Left ventricle myocardium superior (tissue), 1 donor: Measurements from ENCODE around the gene PML. TPM values are rescaled to one million over a fixed set of nuclear protein-coding genes. Genes with fewer than 3 reads are reported as not detected.
"Not testable (repeated sequence)": the region's sequence is repeated elsewhere in the genome, so short reads cannot be mapped to it uniquely, and the experiment has no call there.

Experiments used
- ATAC-seq: fragments of 200-7000 bp; cut with Tn5 transposase; one replicate; pipeline ENCODE4 v1.9.1; 2020; ENCODE audit warnings: mild to moderate bottlenecking, moderate library complexity
- DNase-seq: peaks from one replicate; pipeline ENCODE4 v3.0.0-alpha.2; 2020
- intact Hi-C: fragments of 100-400 bp; cut with micrococcal nuclease; formaldehyde crosslinking; loops from one replicate; pipeline ENCODE4 v1.11.0; 2022
- total RNA-seq: library from RNA; stranded (reverse); fragmentation: NEBNext Ultra II Directional; extraction: Animal tissue kit (Norgen Biotek cat#: 25700); gene quantifications from one replicate; pipeline ENCODE4 v1.2.1, GENCODE V29; 2021
- donor health status: DM: no; HTN: yes; CAD: no; lungs with severe emphysema.

Gene PML
- total RNA-seq, 1 donor from 2014 or later, result 20.8 TPM

GRCh38 chr15:74045184-74045583, 50.7 kb downstream of the PML start:
- intact Hi-C loops, result no loop called here
- ATAC-seq (no peak), DNase-seq (no peak)

GRCh38 chr15:74045636-74046274, 51.2 kb downstream of the PML start:
- no peak for ATAC-seq
- no peak for DNase-seq
- intact Hi-C loops, result no loop called here

- intact Hi-C loops, result no loop called here
- ATAC-seq (no peak), DNase-seq (no peak)
Observed at GRCh38 chr15:74046275-74046674, 51.8 kb downstream of the PML start.

- no peak for ATAC-seq
- no peak for DNase-seq
- intact Hi-C loops, result no loop called here
Observed at GRCh38 chr15:74050127-74050526, 55.6 kb downstream of the PML start.

GRCh38 chr15:74050556-74051234, 56.2 kb downstream of the PML start:
- intact Hi-C loops, result no loop called here
- ATAC-seq (peak; percentile 44), DNase-seq (no peak)

GRCh38 chr15:74052271-74053260, 58.0 kb downstream of the PML start:
- intact Hi-C loops, ATAC-seq, DNase-seq: not testable (repeated sequence)

GRCh38 chr15:74053517-74053916, 59.0 kb downstream of the PML start:
- ATAC-seq, result no peak
- intact Hi-C loops, result no loop called here
- DNase-seq, result no peak

GRCh38 chr15:74053941-74054529, 59.5 kb downstream of the PML start:
- intact Hi-C loops, result no loop called here
- peak; percentile 80 for ATAC-seq
- peak; percentile 82 for DNase-seq

GRCh38 chr15:74055804-74056203, 61.3 kb downstream of the PML start:
- ATAC-seq, result no peak
- intact Hi-C loops, result no loop called here
- DNase-seq, result no peak

- DNase-seq, ATAC-seq, intact Hi-C loops: not testable (repeated sequence)
Observed at GRCh38 chr15:74056330-74056729, 61.8 kb downstream of the PML start.

- ATAC-seq, DNase-seq, intact Hi-C loops: not testable (repeated sequence)
Observed at GRCh38 chr15:74059050-74059833, 64.7 kb downstream of the PML start.

- intact Hi-C loops, result no loop called here
- no peak for ATAC-seq
Observed at GRCh38 chr15:74060251-74060650, 65.7 kb downstream of the PML start.

GRCh38 chr15:74062236-74062635, 67.7 kb downstream of the PML start:
- ATAC-seq (no peak), DNase-seq (no peak)
- intact Hi-C loops, result no loop called here

More at GRCh38 chr15:74060251-74060650, 65.7 kb downstream of the PML start:
- DNase-seq, result no peak

GRCh38 chr15:74062671-74063070, 68.2 kb downstream of the PML start:
- no peak for ATAC-seq
- intact Hi-C loops, result no loop called here
- no peak for DNase-seq

GRCh38 chr15:74063425-74064146, 69.1 kb downstream of the PML start:
- DNase-seq, intact Hi-C loops, ATAC-seq: not testable (repeated sequence)

- DNase-seq, result peak; percentile 8
- ATAC-seq, intact Hi-C loops: not testable (repeated sequence)
Observed at GRCh38 chr15:74064183-74064582, 69.7 kb downstream of the PML start.

- DNase-seq, ATAC-seq, intact Hi-C loops: not testable (repeated sequence)
Observed at GRCh38 chr15:74064822-74065221, 70.3 kb downstream of the PML start.
